HG03460 (cell line): ENCODE measurements around the gene PRDM1.

Experiments
- ATAC-seq: cut with Tn5 transposase; IDR thresholded peaks from one replicate; pipeline ENCODE4 v1.9.1; 2021; ENCODE audit not compliant: unreplicated experiment

PRDM1 gene

DNA sequence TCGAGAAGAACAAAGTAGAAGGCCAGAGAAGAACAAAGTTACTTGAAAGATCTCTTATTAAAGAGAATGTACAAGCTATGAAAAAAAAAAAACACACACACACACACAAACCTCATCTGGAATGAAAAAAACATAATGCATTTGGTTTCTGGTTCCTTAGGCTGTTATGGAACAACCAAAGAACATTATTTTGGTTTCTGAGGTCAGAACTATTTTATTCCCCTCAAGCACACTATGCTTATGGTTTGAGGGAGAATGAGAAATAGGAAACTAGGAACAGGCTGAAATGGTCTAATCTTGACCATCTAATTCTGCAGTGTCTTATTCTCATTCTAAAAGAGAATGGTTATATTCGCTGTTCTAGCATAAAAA, 8.8 kb downstream of the PRDM1 start:
- ATAC-seq, result no peak

DNA sequence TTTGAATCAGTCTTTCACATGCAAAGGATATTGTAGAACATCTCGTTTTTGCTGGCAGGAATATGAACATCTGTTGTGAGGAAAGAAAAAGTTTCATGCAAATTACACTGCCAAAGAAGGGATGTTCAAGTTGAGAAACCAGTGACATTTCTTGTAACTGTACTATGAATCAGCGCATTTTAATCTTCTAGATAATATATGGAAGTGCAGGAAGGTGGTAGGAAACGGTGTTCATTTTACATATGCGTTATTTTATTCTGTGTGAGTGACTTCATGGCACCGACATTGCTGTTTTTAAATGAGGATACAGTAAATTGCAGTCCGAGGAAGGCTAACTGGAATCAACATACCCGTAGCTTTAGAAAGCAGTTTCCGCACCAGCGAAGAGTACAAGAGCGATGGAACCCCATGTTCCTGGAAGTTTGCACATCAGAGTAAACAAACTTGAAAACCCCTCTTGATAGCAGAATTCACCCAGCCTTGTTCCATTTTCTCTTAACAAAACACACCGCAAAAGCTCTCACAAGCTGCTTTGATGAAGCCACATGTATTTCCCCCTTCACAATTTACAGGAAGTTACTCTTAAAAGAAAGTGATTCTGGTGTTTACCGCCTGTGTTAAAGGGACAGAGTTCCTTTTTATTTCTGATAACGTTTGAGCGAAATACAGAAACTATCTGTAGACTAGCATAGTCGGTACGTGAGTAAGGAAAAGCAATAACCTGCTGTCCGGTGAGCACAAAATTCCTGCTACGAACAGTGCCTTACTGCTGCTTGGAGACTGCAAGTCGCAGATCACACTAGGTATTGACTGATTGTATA, 11.5 kb downstream of the PRDM1 start:
- peak; percentile 57 for ATAC-seq

DNA sequence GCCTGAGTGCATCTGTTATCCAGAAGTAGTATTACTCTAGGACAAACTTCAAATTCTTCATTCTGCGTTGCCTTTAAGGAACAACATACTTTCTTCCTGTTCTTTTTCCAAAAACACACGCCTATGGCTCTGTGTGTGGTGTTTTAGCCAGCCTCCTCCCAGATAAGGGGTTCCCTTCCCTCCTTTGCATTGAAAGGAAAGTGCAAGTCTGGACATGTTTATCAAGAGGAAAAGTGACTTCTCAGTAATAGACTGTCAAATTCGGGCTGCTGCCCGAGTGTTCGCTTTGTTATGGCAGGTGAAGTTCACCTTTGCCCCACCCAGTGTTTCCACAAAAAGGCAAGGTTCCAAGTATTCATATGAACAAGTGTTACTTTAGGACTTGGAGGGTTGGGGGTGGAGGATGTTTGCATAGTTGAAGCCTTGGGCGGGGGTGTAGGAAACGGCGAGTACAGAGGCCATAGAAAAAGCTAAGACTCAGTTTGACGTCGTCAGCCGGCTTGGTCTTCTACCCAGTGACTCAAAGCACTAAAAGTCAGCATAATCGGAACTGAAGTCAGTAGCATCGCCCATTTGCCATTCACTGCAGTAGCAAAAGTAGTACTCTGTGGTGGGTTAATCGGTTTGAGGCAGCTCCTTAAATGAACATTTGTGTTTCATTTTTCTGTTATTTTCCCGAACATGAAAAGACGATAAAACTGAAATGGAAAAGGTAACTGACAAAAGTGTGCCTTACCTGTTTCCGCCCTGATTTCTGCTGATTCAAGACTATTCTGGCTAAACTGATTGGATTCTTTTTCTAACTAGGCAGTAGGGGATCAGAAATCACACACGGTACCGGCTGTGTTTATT, 12.5 kb downstream of the PRDM1 start:
- ATAC-seq, result no peak

DNA sequence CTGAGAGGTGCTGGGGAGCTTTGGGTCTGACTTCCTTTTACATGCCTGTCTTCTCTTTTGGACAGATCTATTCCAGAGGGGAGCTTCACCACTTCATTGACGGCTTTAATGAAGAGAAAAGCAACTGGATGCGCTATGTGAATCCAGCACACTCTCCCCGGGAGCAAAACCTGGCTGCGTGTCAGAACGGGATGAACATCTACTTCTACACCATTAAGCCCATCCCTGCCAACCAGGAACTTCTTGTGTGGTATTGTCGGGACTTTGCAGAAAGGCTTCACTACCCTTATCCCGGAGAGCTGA, 13.1 kb downstream of the PRDM1 start:
- ATAC-seq, result no peak

DNA sequence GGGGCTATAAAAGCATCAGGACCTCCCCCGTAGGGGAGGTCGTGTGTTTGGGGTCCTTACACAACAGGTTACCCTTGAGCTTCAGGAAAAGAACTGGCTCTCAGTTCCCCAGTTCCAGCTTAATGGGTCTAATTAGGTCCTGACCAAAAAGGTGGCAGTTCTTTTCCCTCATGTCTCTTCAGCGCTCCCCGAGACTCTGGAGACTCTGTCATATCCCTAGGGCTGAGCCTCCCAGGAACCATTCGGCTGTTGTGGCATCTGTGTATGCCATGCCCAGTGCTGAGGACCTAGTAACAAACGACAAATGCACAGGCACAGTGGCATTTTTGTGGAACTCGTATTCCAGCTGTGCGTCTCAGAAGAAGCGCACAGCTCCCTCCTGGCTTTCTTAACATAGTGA, 14.6 kb downstream of the PRDM1 start:
- ATAC-seq, result no peak

DNA sequence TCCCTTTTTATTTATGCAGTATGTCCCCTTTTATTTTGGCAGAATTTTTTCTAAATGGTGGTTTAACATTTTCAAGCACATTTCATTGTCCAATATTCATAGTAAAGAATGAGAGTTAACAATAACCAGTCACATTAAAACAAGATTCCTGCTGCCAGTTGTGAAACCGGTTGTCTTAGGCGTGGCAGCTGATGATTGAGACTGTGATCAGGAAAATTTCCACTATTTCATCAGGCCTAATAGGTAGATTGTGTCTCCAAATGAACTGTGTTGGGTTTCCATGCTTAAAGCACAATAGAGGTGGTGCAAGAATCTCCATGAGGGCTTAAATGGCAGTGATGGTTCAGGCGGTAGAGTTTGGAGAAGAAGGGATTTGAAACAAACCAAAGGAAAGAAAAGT, 15.3 kb downstream of the PRDM1 start:
- ATAC-seq, result no peak

DNA sequence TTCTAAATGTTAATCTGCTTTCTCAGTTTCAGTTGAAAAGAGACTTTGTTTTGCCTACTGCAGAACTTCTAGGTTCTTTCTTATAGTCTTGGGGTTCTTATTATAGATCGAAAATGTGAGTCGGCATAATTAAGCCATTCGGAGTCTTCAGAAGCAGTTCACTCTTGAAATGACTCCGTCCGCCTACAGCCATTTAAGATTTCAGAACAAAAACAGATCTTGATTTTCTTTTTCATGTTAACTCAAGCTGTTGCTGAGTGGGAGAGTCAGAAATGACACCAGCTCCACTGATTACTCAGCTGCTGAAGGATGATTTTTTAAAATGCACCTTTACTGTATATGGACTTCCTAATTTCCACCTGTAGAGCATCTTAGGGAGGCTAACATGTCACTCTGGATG, 15.9 kb downstream of the PRDM1 start:
- ATAC-seq, result peak; percentile 69

DNA sequence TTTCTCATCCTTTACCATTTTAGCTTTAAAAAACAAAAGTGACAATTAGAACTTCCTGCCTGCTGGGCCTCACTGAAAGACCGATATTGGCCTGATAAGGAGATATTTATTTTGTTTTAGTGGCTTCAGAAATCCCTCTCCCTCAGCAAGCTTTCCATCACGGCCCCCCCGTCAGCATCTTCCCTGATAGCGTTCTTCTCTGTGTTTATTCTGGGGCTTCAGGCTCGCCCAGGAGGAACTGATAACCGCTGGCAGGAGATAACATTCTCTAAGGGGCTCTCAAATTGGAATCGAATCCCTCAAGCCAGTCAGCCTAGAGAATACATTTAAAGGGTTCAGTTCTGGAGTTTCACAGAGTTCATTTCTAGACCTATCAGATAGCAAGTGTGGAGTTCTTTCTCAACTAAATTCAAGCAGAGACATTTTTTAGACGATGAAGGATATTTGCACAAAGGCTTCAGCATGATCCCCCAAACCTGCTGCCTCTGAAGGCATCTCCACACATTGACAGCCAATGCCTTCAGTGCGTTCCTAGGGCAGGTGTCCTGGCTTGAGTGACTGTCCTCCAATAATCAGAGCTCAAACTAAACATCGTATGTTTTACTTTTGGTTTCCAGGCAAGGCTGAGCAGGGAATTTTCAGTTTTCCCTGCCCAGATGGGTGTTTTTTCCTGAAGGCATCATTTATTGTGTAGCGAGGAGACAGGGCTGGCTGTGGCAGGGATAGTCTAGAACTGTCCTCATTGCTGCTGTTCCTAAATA, 17.0 kb downstream of the PRDM1 start:
- ATAC-seq, result no peak

DNA sequence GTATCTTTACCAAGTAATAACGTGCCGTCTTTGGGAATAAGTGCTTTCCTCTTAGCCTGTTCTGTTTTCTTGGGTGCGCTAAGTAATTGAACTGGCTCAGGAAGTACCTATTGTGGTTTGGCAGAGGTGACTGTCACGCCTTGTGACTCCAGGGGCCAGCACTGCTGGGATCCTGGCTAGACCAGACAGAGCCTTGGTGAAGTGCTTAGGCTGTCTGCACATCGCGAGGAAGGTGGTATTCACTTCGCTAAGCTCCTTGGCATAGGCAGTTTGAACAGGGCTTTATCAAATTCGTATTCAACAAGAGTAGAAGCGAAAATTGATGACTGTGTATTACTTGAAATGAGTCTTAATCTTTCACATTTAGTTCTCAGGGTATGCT, 17.6 kb downstream of the PRDM1 start:
- ATAC-seq, result peak; percentile 43

DNA sequence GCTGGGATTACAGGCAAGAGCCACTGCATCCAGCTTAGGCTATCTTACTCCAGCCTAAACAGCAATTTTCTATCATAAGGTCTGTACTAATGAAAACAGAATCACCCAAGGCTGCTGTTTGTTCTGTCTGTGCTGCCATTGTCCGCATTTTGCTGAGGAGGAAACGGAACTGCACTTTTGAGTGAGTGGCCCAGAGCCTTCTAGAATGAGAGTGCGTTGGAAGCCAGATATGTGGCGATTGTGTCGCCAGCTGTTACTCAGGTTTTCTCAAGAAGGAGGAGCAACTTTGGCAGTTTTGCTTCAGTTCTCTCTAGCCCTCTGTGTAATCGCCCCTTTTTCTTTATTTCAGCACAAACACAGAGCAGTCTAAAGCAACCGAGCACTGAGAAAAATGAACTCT, 18.3 kb downstream of the PRDM1 start:
- no peak for ATAC-seq

DNA sequence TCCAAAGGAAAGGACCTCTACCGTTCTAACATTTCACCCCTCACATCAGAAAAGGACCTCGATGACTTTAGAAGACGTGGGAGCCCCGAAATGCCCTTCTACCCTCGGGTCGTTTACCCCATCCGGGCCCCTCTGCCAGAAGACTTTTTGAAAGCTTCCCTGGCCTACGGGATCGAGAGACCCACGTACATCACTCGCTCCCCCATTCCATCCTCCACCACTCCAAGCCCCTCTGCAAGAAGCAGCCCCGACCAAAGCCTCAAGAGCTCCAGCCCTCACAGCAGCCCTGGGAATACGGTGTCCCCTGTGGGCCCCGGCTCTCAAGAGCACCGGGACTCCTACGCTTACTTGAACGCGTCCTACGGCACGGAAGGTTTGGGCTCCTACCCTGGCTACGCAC, 18.8 kb downstream of the PRDM1 start:
- no peak for ATAC-seq

DNA sequence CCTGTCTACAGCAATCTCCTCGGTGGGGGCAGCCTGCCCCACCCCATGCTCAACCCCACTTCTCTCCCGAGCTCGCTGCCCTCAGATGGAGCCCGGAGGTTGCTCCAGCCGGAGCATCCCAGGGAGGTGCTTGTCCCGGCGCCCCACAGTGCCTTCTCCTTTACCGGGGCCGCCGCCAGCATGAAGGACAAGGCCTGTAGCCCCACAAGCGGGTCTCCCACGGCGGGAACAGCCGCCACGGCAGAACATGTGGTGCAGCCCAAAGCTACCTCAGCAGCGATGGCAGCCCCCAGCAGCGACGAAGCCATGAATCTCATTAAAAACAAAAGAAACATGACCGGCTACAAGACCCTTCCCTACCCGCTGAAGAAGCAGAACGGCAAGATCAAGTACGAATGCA, 19.4 kb downstream of the PRDM1 start:
- ATAC-seq, result no peak

DNA sequence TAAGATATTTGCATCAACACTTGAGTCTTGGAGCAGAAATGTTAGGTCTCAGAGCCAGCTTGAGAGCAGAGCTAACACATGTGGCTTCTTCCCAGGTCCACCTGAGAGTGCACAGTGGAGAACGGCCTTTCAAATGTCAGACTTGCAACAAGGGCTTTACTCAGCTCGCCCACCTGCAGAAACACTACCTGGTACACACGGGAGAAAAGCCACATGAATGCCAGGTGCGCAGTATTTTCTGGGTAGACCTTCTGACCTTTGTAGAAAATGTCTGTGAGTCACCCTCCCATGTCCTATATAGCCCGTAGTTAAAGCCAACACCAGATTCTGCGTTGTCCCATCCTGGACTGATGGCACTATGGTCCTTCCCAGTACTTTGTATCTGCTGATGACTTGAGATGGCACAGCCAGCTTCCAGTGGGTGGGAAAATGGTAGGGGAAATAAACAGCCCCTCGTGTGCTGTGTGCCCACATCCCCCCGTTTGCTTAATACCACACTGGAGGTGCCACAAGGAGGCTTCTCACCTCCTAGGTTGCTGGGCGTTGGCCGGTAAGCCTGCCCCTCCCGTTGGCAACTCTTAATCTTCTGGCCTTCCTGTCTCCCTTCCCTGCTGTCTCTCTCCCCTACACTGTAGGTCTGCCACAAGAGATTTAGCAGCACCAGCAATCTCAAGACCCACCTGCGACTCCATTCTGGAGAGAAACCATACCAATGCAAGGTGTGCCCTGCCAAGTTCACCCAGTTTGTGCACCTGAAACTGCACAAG, 20.3 kb downstream of the PRDM1 start:
- no peak for ATAC-seq

DNA sequence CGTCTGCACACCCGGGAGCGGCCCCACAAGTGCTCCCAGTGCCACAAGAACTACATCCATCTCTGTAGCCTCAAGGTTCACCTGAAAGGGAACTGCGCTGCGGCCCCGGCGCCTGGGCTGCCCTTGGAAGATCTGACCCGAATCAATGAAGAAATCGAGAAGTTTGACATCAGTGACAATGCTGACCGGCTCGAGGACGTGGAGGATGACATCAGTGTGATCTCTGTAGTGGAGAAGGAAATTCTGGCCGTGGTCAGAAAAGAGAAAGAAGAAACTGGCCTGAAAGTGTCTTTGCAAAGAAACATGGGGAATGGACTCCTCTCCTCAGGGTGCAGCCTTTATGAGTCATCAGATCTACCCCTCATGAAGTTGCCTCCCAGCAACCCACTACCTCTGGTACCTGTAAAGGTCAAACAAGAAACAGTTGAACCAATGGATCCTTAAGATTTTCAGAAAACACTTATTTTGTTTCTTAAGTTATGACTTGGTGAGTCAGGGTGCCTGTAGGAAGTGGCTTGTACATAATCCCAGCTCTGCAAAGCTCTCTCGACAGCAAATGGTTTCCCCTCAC, 21.0 kb downstream of the PRDM1 start:
- ATAC-seq, result no peak

DNA sequence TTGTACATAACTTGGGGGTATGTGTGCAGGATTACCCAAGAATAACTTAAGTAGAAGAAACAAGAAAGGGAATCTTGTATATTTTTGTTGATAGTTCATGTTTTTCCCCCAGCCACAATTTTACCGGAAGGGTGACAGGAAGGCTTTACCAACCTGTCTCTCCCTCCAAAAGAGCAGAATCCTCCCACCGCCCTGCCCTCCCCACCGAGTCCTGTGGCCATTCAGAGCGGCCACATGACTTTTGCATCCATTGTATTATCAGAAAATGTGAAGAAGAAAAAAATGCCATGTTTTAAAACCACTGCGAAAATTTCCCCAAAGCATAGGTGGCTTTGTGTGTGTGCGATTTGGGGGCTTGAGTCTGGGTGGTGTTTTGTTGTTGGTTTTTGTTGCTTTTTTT, 22.0 kb downstream of the PRDM1 start:
- ATAC-seq, result no peak

DNA sequence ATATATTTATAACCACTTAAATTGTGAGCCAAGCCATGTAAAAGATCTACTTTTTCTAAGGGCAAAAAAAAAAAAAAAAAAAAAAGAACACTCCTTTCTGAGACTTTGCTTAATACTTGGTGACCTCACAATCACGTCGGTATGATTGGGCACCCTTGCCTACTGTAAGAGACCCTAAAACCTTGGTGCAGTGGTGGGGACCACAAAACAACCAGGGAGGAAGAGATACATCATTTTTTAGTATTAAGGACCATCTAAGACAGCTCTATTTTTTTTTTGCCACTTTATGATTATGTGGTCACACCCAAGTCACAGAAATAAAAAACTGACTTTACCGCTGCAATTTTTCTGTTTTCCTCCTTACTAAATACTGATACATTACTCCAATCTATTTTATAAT, 22.9 kb downstream of the PRDM1 start:
- ATAC-seq, result no peak

DNA sequence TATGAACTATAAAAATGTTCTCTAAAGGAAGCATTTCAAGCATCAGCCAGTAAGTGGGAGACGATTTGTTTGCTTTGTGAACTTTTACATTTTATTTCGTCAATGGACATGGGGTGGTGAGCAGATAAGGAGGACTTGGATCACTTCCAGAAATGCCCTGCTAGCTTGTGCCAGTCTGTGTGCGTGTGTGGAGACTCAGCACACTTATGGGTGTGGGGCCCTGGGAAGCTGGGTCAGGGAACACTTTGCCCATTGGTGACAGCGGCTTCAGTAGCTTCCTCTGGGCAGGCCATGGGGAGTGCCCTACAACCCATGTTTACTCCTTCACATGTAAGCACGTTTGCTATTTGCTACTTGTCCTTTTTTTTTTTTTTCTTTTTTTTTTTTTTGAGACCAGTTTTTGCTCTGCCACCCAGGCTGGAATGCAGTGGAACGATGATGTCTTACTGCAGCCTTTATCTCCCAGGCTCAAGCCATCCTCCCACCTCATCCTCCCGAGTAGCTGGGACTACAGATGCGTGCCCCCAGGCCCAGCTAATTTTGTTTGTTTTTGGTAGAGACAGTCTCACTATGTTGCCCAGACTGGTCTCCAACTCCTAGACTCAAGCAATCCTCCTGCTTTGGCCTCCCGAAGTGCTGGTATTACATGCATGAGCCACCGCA, 24.2 kb downstream of the PRDM1 start:
- no peak for ATAC-seq

DNA sequence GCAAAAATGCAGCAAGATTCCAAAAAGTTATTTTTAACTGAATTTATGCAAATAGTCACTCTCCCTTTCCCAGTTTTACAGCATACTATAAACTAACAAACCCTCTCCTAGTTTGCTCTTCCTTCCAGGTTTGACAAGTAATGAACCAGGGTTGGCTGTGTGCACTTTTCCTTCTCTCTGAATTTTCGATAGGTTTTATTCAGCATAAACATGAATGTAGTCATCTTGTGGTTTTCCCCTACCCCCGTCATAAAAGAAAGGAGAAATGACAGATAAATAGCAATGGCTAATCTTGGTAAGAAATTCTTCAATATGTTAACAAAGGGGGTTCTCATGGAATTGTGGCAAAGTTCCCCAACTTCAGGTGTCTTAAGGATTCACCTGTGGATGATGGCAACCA, 26.3 kb downstream of the PRDM1 start:
- no peak for ATAC-seq

DNA sequence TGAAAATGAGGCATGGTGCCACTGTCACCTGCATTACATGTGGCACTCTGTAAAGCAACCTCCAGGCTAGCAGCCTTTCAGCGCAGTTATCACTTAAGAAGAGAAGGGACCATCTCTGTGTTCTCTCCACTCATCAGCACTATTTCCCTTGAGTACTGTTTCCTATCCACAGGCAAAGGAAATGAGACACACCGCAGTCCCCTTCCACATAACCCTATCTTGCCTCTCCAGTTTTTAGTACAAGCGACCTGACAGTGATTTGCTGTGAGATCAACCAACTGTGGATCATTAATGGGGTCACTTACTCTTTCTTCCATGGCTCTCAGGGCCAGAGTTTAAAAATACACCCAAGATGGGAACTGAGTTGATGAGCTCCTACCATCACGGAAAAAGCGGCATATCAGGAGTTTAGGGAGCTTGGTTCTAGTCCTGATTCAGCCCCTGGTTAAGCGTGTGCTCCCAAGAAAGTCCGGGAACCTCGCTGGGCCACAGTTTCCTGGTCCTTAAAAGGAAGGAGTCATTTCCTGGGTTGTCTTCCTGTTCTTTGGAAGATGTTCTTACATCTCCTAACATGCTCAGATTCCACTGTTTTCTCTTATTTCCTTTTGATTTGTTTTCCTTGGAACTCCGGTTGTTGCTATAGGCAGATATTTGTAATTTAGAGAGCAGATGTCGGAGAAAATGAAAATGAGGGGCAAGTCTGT, 27.3 kb downstream of the PRDM1 start:
- no peak for ATAC-seq

DNA sequence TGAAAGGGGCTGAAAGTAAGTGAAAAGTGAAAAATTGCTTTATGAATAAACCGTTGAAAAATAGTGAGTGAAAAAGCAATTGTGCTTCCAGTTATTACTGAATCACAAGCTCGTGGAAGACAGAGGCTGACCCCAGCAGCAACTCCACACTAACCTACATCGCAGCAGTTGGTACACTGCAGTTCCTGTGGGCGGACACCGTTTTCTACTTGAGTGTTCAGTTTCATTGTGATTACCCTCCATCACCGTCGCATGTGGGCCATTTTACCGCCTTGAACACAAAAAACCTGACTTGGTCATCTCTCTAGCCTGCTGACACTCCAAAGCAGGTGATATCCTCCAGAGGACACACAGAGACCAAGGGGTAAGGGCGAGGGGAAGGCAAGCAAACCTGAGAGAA, 28.4 kb downstream of the PRDM1 start:
- ATAC-seq, result peak; percentile 79
